GM18909 (cell line): ENCODE measurements around the gene KPNA2.
"Not testable (repeated sequence)": the region's sequence is repeated elsewhere in the genome, so short reads cannot be mapped to it uniquely, and the experiment has no call there.

ENCODE experiments used
- ATAC-seq: cut with Tn5 transposase; IDR thresholded peaks from one replicate; pipeline ENCODE4 v1.9.1; 2021; ENCODE audit warnings: mild to moderate bottlenecking; ENCODE audit not compliant: unreplicated experiment, poor library complexity

Gene KPNA2

GRCh38 chr17:68054296-68054900 lies 18.9 kb downstream of the KPNA2 start:
- no peak for ATAC-seq

GRCh38 chr17:68057531-68057952 lies 22.0 kb downstream of the KPNA2 start:
- ATAC-seq: no peak

DNA sequence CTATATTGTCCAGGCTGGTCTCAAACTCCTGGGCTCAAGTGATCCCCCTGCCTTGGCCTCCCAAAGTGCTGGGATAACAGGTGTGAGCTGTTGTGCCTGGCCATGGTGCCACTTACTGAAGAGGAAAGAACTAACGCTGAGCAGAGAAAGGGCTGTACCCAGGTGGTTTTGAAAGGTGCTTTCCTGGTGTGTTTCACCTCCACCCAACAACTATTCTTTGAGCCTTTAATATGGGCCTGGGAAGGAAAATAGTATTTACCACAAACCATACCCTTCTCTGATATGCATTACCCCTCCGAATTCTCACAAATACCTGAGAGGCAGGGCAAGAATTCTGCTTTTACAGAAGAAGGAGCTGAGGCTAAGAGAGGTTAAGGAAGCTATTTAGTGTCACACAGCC lies 24.8 kb downstream of the KPNA2 start:
- ATAC-seq: no peak

DNA sequence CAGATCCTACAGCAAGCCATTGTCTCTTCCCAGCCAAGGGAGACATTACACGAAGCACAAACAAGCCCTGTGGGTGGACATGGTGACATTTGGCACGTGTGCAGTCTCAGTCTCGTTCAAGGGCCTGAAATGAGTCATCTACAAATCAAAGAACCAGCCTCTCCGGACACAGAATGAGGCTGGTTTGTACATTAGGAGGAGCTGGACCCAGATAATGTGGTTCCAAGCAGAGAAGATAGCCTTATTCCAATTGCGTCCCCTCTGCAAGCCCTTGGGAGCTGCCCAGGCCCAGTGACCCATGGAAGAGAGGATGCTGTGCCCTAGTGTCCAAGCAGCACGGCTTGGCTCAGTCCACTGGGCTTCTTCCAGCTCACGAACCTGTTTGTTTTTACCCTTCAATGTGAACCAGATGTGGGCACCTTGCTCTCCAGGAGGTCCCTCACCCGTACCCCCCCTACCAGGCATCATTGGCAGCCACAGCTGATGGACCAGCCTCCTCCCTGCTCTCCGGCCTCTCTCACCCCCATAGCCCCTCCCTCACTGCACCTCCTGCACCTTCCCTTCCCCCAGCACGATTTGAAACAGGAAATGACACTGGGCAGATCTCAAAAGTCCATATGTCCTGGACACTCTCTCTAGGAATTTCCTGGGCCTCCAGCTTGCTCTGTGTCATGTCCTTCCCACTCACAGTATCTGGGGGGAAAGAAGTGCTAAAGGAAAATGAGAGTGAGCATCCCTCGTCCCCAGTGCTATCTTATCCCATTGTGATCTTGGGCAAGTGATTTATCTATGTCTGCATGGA lies 26.2 kb downstream of the KPNA2 start:
- peak; percentile 60 for ATAC-seq

DNA sequence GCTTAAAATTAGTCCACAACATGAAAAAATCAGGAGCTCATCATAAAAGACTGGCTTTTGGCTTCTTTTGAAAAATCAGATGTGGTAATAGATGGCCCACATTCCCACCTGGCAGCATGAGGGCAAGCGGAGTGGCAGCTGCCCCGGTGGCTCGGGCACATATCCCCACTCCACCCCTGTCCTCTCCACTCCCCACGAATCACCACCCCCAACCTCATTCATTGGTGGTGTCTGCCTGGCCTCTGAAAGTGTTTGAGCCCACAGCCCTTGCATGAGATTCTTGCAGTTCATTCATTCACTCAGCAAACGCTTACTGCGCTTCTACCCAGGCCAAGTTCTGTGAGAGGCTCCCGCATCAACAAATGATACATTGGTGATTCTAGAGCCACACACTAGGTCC lies 29.8 kb downstream of the KPNA2 start:
- ATAC-seq: not testable (repeated sequence)

- ATAC-seq: not testable (repeated sequence)
Observed at GRCh38 chr17:68068512-68068911, 33.0 kb downstream of the KPNA2 start.

GRCh38 chr17:68070582-68071444 lies 35.3 kb downstream of the KPNA2 start:
- ATAC-seq: not testable (repeated sequence)

DNA sequence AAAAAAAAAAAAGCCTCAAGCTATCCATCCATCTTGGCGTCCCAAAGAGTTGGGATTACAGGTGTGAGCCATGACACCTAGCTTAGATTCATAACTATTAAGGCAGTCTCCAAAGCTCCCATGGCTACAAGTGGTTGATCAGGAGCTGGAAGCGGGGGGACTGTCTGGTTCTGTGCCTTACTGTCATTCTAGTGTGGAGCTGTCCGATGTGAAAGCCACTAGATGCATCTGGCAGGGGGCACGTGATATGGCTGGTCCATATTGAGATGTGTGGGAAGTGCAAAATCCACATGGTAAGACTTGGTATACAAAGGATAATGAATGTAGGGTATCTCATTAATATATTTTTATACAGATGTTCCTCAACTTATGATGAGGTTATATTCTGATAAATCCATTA lies 38.7 kb downstream of the KPNA2 start:
- ATAC-seq: no peak

GRCh38 chr17:68075953-68076607 lies 40.5 kb downstream of the KPNA2 start:
- not testable (repeated sequence) for ATAC-seq

GRCh38 chr17:68077498-68077897 lies 42.0 kb downstream of the KPNA2 start:
- ATAC-seq: not testable (repeated sequence)

GRCh38 chr17:68080411-68081150 lies 45.0 kb downstream of the KPNA2 start:
- no peak for ATAC-seq

DNA sequence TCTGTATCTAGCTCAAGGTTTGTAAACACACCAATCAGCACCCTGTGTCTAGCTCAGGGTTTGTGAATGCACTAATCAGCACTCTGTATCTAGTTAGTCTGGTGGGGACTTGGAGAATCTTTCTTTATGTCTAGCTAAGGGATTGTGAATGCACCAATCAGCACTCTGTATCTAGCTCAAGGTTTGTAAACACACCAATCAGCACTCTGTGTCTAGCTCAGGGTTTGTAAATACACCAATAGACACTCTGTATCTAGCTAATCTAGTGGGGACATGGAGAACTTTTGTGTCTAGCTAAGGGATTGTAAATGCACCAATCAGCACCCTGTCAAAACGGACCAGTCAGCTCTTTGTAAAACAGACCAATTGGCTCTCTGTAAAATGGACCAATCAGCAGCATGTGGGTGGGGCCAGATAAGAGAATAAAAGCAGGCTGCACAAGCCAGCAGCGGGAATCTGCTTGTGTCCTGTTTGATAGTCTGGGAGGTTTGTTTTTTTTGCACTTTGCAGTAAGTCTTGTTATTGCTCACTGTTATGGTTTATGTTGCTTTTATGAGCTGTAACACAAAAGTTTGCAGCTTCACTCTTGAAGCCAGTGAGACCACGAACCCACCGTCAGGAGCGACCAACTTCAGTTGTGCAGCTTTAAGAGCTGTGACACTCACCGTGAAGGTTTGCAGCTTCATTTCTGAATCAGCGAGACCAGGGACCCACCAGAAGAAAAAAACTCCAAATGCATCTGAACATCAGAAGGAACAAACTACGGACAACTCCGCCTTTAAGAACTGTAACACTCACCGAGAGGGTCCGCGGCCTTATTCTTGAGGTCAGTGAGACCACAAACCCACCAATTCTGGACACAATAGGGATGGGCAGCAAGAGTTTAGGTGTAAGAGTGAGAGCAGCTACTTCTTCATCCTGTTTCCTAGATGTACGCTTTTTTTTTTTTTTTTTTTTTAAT lies 46.0 kb downstream of the KPNA2 start:
- not testable (repeated sequence) for ATAC-seq

GRCh38 chr17:68085771-68086381 lies 50.3 kb downstream of the KPNA2 start:
- ATAC-seq: no peak

DNA sequence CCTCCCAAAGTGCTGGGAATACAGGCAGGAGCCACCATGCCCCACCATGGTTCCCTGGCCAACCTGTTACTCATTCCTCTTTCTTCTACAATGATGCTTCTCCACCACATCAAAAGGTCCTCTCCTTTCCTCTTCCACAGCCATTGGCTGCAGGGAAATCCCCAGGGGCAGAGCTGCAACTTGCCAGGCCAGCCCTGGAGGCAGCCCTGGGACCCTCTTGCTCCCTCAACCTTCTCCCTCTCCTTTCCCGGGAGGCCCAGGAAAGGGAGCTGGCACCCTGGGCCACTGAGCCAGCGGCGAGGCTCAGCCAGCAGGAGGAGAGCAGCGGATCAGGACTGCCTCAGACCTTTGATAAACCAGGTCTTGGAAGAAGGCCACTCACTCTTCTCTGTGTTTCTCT lies 51.1 kb downstream of the KPNA2 start:
- ATAC-seq: not testable (repeated sequence)

DNA sequence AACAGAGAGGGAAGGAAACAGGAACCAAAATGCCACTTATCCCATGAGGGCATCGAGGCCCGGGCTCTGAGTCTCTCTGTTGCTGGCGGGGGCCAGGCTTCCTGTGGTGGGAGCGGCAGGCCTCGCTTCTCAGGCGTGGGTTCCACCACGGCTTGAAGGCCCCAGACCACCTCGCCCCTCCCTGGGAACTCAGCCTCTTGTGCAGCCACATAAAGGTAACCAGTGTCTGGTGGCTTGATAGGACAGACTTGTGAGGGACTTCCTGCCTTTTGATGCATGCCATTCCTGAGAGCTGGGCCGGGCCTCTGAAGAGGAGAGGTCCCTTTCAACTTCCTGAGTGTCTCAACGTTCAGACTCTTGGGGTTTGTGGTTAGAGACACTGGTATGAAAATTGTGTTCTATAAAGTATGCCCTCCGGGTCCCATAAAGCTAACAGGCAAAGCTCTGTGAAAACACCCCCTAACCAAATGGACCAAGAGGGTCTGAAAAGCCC lies 51.6 kb downstream of the KPNA2 start:
- peak; percentile 74 for ATAC-seq

DNA sequence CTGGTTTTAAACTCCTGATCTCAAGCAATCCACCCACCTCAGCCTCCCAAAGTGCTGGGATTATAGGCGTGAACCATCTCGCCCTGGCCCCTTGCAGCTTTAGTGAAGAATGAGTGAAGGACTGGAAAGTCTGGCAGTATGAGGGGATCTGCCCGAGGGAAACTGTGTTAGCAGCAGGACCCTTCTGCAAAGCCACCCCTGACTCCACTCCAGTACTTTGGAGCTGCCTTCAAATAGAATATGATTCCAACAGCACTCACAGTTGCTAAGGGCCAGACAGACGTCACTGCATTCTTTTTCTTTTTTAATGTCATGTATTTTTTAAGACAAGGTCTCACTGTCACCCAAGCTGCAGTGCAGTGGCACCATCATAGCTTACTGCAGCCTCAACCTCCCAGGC lies 52.3 kb downstream of the KPNA2 start:
- ATAC-seq: no peak

DNA sequence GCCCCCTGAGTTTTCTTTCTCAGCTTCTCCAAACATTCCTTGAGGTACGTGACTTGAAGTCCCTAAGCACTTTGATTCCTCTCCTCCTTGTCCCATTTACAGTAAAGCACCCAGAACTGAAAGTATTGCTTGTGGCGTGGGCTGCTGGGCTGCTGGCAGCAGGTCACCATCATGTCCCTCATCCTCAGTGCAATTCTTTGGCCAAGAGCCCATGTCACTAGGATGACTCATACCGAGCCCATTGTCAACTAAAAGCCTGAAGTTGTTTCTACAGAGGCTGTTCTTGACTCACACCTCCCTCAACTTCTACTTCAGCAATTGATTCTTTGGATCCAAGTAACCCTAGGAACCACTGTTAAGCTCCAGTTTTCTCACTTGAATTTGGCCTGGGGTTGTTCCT lies 54.3 kb downstream of the KPNA2 start:
- ATAC-seq: peak; percentile 42

GRCh38 chr17:68094481-68095078 lies 59.0 kb downstream of the KPNA2 start:
- no peak for ATAC-seq
